NB4 (cell line): Measurements from ENCODE around the gene GDF10.

ENCODE experiments used
- CTCF ChIP-seq: IDR thresholded peaks from one replicate; pipeline ENCODE4 v1.5.1; 2012; ENCODE audit warnings: low read depth, low read length
- POLR2A ChIP-seq: IDR thresholded peaks from 2 replicates; pipeline ENCODE4 v1.6.1; 2011; ENCODE audit warnings: mild to moderate bottlenecking; ENCODE audit not compliant: insufficient read length; ENCODE audit errors: extremely low read depth

DNA sequence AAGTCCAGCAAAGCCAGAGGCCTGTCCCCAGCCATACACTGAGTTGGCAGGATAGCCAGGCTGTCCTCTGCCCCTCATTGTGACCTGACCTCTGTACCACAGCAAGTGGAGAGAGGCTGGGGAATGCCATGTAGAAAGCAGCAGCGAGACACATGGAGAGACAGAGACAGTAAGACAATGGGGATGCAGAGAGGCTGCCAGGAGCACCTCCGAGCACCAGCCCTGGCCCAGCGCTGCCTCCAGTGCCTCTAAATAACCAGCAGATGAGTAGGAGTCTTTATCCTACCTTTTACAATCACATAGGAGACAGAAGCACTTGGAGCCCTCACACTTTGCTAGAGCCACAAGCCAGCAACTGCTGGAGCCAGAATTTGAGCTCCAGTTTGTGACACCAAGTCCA is 30.4 kb downstream of the GDF10 start:
- TF ChIP-seq CTCF, result no peak
- no peak for TF ChIP-seq POLR2A
